ES-I3 (cell line): ENCODE measurements around the gene SAMD11.
A peak's percentile ranks its signal among the peaks of the same experiment; 100 is the strongest.
"Not testable (repeated sequence)": the region's sequence is repeated elsewhere in the genome, so short reads cannot be mapped to it uniquely, and the experiment has no call there.

Experiments
- H3K36me3 ChIP-seq: 2 replicates; pipeline ENCODE4 v1.6.1; 2013; ENCODE audit warnings: mild to moderate bottlenecking, low read length, control low read depth, moderate library complexity; ENCODE audit not compliant: insufficient read depth
- H3K4me1 ChIP-seq: 2 replicates; pipeline ENCODE4 v1.6.1; 2013; ENCODE audit warnings: mild to moderate bottlenecking, control low read depth, low read length; ENCODE audit not compliant: insufficient read depth
- H3K9ac ChIP-seq: 2 replicates; pipeline ENCODE4 v1.6.1; 2013; ENCODE audit warnings: low read depth, mild to moderate bottlenecking, low read length, moderate library complexity
- H3K9me3 ChIP-seq: 2 replicates; pipeline ENCODE4 v1.6.1; 2013; ENCODE audit warnings: mild to moderate bottlenecking, low read length, moderate library complexity; ENCODE audit not compliant: control insufficient read depth, insufficient read depth

Gene SAMD11, protein sequence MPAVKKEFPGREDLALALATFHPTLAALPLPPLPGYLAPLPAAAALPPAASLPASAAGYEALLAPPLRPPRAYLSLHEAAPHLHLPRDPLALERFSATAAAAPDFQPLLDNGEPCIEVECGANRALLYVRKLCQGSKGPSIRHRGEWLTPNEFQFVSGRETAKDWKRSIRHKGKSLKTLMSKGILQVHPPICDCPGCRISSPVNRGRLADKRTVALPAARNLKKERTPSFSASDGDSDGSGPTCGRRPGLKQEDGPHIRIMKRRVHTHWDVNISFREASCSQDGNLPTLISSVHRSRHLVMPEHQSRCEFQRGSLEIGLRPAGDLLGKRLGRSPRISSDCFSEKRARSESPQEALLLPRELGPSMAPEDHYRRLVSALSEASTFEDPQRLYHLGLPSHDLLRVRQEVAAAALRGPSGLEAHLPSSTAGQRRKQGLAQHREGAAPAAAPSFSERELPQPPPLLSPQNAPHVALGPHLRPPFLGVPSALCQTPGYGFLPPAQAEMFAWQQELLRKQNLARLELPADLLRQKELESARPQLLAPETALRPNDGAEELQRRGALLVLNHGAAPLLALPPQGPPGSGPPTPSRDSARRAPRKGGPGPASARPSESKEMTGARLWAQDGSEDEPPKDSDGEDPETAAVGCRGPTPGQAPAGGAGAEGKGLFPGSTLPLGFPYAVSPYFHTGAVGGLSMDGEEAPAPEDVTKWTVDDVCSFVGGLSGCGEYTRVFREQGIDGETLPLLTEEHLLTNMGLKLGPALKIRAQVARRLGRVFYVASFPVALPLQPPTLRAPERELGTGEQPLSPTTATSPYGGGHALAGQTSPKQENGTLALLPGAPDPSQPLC

DNA sequence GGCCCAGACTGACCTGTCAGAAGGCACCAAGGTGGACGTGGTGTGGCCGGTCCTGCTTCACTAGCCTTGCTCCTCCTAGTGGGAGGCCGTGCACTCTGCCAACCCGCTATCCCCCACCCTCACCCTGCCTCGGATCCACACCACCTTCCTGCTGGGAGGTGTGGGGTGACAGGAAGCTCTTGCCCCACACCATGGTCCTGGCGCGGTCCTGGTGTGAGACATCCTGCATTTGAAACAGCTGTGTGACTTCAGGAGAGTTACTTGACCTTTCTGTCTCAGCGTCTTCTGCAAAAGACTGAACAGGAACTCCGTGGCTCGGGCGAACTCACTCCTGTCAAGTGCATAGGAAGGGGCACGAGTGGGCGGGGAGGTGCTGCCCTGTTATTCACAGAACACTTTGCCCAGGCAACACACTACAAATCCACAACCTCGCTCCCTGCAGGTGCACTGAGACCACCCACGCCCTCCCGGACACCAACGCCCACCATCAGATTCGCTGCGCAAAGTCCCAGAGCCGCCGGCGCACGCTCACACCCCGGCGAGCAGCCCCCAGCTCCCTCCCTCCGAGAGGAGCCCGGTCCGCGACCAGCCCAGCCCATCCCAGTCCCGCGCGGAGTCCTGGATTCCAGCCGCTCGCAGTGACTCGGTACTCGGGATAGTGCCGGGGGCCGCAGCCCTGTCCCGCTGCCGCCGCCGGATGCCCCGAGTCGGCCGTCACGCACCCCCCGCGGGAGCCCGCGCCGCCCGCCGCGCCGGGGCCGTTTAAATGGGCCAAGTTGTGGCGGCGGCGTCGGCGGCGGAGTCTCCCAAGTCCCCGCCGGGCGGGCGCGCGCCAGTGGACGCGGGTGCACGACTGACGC, at the start of gene SAMD11:
SAMD11 (plus strand) TSS at position 793 of the 860 bp plus-strand sequence. CDS start 509 bp downstream, outside the sequence.
- Histone ChIP-seq H3K4me1 (peaks cover 10% of the 10 kb centered on the region; the same call in 1 of the 2 replicates), H3K36me3 (no peaks in the 10 kb centered on the region; the same call in 1 of the 2 replicates), H3K9ac (peak within 1 kb of the TSS; percentile 39; the same call in 1 of the 2 replicates), H3K9me3 (no peaks in the 10 kb centered on the region)

DNA sequence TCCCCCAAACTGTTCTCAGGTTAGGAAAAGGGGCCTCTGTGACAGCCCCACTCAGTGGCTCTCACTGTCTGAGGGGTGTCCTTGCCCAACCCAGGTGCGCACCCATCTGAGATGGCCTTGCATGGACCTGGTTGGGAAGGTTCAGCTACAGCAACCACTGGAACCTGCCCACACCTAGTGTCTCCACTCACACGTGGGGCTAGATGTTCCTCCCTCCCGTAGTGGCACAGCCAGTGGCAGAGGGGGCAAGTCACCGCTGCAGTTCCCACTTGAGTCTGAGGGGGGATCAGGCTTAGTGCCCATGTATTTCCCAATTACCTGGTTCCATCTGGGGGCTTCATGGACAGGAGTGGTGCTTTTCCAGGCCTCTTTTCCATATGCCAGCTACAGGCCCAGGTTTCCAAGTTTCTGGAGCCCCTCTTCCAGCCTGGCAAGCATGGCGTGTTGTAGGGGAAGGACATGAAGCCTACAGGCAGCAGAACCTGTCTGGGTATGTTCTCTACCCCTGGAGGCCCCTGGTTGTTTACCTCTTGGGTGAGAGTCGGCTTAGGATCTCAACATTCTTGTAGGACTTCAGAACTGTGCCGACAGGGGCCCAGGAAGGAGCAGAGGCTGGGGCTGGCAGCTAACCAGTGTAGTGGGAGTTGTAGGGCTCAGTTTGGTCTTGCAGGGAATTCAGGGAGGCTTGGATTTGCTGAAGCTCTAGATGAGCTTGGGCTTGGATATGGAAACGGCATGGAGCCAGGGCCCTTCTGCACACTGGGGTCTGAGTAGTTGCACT, 47.1 kb upstream of the SAMD11 start:
- not testable (repeated sequence) for H3K9me3 ChIP-seq, H3K4me1 ChIP-seq, H3K9ac ChIP-seq, H3K36me3 ChIP-seq

DNA sequence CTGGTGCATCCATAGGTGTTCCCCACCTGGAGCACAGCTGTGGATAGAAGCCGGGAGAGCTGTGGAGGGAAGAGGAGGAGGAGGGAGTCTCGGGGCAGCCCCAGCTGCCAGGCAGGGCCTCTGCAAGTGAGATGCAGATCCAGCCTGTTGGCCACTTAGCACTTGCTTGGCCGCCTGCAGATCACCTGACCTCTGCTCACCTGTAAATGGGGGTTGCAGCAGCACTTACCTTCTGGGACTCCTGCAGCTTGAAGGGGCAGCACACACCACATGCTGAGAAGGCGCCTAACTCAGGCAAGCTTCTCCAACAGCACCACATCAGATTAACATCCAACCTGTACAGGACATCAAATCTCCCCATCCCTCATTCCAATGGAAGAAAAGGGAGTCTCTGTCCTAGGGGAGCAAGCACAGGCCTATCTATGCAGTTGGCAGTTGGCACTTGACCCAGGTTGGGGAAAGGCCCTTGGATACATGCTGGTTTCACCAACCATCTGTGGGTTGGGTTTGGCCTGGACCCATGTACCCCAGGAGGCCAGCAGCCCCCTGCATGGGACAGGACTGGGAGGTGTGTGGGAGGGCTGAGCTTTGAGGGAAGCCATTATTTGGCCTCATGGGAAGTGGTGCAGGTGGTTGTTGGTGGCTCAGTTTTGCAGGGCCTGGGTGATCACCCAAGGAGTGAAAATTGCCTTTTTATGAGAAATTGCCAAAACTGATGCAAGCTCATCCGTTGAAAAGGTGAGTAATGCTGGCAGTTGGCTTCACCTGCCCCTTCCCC, 46.3 kb upstream of the SAMD11 start:
- not testable (repeated sequence) for H3K36me3 ChIP-seq, H3K4me1 ChIP-seq, H3K9me3 ChIP-seq, H3K9ac ChIP-seq

DNA sequence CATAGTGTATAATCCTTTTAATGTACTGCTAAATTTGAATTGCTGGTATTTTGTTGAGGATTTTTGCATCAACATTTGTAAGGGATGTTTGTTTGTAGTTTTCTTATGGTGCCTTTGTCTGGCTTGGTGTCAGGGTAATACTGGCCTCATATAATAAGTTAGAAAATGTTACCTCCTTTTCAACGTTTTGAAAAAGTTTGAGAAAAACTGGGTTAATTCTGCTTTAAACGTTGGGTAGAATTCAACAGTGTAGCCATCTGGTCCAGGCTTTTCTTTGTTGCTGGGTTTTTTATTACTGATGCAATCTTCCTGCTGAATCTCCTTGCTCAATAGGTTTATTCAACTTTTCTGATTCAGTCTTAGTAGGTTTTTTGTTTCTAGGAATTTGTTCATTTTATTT, 43.2 kb upstream of the SAMD11 start:
- not testable (repeated sequence) for H3K9ac ChIP-seq, H3K9me3 ChIP-seq, H3K36me3 ChIP-seq, H3K4me1 ChIP-seq

DNA sequence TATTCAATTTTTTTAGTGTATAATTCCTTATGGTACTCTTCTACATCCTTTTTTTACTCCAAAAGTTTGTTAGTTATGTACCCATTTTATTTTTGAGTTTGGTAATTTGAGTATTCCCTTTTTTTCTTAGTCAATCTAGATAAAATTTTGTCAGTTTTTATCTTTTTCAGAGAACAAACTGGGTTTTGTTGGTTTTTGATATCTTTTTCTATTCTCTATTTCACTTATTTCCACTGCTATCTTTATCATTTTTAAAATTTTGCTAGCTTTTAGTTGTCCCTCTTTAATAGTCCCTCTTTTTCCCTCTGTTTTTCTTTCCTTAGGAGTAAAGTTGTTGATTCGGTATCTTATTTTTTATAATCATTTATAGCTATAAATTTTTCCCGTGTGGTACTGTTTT, 42.8 kb upstream of the SAMD11 start:
- not testable (repeated sequence) for H3K36me3 ChIP-seq, H3K9ac ChIP-seq, H3K4me1 ChIP-seq, H3K9me3 ChIP-seq

DNA sequence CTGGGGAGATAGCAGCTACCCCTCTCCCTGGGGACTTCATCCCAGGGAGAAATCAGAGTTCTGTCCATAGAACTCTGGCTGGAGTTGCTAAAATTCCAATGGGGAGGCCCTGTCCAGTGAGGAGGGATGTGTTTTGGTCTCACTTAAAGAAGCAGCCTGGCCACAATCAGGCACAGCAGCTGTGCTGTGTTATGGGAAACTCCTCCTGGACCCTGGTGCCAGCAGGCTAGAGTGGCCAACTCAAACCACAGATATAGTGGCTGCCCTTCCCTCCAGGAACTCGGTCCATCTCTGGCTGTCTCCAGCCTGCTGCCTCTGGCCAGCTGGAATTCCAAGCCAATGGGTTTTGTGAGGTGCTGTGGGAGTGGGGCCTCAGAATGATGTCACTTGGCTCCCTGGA, 37.4 kb upstream of the SAMD11 start:
- no peaks in the 10 kb centered on the region for H3K9me3 ChIP-seq
- H3K4me1 ChIP-seq, result no peaks in the 10 kb centered on the region
- H3K36me3 ChIP-seq, result no peaks in the 10 kb centered on the region
- no peak overlapping the region for H3K9ac ChIP-seq

DNA sequence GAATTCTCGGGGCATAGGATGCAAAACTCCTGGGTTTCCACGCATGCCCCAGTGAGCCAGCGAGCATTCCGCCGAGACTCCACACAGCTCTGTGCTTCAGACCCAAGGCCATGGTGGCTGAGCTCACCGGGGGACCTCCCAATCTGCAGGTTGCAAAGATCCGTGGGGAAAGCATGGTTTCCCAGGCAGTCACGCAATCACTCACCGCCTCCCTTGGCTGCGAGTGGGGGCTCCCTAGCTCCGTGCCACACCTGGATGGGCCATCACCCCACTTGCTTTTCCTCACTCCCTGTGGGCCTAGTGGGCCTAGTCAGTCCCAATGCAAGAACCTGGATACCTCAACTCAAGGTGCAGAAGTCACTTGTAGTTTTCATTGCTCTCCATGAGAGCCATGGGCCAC, 37.0 kb upstream of the SAMD11 start:
- Histone ChIP-seq H3K9me3 (no peaks in the 10 kb centered on the region), H3K4me1 (no peaks in the 10 kb centered on the region), H3K36me3 (no peaks in the 10 kb centered on the region), H3K9ac (no peak overlapping the region)

DNA sequence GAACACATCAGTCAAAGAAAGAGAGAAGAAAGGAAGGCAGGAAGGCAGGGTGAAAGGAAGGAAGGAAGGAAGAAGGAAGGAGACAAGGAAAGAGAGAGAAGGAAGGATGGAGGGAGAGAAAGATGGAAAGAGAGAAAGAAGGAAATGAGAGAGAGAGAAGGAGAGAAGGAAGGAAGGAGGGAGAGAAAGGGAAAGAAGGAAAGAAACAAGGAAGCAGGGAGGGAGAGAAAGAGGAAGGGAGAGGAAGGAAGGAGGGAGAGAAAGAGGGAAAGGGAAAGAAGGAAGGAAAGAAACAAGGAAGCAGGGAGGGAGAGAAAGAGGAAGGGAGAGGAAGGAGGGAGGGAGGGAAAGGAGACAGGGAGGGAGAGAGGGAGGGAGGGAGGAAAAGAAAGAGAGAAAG, 35.4 kb upstream of the SAMD11 start:
- Histone ChIP-seq H3K9ac (no peak overlapping the region), H3K9me3 (no peaks in the 10 kb centered on the region), H3K36me3 (no peaks in the 10 kb centered on the region), H3K4me1 (no peaks in the 10 kb centered on the region)

DNA sequence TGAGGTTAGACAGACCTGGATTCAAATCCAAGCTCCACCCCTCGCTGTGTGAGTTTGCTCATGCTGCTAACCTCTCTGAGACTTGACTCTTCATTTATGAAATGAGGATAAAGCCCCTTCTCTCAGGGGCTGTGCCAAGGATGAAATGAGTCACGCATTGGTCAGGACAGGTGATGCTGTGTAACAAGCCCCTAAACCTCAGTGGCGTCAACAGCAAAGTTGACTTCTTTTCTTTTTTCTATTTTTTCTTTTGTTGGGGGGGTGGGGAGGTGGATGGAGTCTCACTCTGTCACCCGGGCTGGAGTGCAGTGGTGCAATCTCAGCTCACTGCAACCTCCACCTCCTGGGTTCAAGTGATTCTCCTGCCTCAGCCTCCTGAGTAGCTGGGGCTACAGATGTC, 33.9 kb upstream of the SAMD11 start:
- H3K9ac ChIP-seq, H3K9me3 ChIP-seq, H3K36me3 ChIP-seq, H3K4me1 ChIP-seq: not testable (repeated sequence)

DNA sequence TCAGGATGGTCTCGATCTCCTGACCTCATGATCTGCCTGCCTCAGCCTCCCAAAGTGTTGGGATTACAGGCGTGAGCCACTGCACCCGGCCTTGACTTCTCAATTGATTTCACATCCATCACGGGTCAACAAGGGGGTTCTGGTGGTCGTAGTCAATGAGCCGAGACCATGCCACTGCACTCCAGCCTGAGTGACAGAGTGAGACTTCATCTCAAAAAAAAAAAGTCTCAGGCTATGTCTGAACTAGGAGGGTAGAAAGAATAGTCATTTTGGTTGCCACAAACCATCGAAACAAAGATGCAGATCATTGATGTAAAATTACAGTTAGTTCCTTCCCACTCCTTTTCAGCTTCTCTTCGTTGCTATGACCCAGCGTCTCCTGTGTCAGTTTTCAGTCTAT, 33.5 kb upstream of the SAMD11 start:
- not testable (repeated sequence) for H3K36me3 ChIP-seq, H3K4me1 ChIP-seq, H3K9ac ChIP-seq, H3K9me3 ChIP-seq

DNA sequence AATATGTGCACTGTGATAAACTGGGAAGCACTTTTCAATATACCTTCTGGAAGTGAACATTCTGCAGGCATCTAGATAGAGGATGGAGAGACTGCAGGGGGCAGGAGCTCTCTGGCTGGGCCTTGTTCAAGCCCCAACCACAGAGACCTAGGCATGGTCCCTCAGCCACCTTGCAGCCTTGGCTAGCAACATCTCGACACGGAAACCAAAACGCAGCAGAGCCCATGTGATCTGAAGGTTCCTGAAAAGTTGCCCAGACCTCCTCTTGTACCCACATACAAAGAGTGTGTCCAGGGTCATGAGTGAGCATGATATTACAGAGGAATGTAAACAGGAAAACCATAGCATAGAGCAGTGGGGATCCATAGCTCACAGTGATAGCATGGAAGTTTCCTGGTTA, 33.1 kb upstream of the SAMD11 start:
- no peaks in the 10 kb centered on the region for H3K36me3 ChIP-seq
- no peaks in the 10 kb centered on the region for H3K9me3 ChIP-seq
- no peaks in the 10 kb centered on the region for H3K4me1 ChIP-seq
- H3K9ac ChIP-seq, result no peak overlapping the region

DNA sequence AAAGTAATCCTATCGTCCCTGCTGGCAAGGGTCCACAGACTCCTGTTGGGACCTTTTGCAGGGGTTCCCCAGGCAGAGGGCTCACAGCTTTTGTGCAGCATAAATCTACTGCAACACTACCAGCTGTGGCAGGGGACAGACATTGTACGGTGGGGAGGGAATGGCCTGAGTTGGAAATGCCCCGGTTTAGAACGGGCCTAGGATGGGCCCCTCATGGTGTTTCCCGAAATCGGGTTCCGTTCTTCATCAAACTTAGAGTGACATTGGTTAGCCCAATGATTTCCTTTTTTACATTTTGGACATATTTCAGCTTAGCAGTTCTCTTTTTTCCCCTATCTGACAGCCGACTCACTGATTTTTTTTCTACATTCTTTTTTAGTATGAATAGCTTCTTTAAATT, 26.5 kb upstream of the SAMD11 start:
- H3K9me3 ChIP-seq, result no peaks in the 10 kb centered on the region
- H3K9ac ChIP-seq, result no peak overlapping the region
- no peaks in the 10 kb centered on the region for H3K36me3 ChIP-seq
- no peaks in the 10 kb centered on the region for H3K4me1 ChIP-seq

DNA sequence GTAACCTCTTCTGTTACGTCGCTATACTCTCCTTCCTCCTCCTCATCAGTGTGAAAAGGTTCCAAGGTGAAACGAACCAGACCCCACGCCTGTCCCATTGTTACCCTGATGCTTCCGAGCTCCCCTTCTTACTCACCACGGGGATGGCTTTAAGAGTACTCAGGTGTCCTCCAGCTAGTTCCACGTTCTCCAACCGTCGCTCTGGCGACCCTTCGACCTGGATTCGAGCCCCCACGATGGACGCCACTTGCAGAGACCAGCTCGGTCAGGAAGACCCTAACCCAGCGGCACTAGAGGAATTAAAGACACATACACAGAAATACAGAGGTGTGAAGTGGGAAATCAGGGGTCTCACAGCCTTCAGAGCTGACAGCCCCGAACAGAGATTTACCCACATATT, 25.8 kb upstream of the SAMD11 start:
- H3K9ac ChIP-seq, H3K9me3 ChIP-seq: not testable (repeated sequence)

More for the DNA sequence above, 25.8 kb upstream of the SAMD11 start:
- H3K4me1 ChIP-seq, H3K36me3 ChIP-seq: not testable (repeated sequence)
